Mesothelial cell of epicardium (in vitro differentiated cells): ENCODE measurements around the gene ZFYVE9. TPM values are rescaled to one million over a fixed set of nuclear protein-coding genes. Genes with fewer than 3 reads are reported as not detected.

ENCODE experiments used
- DNase-seq, 2 experiments: peaks; one replicate each; pipeline ENCODE4 v3.0.0; 2021; ENCODE audit warnings: low spot score in 2 of 2; ENCODE audit not compliant: unreplicated experiment in 2 of 2
- H3K27ac Mint-ChIP-seq: 2 replicates; pipeline ENCODE4 v1.8.0; 2021; ENCODE audit warnings: mixed read lengths
- H3K27me3 Mint-ChIP-seq: 2 replicates; pipeline ENCODE4 v1.8.0; 2021; ENCODE audit warnings: low read depth, mixed read lengths
- H3K36me3 Mint-ChIP-seq: 2 replicates; pipeline ENCODE4 v1.8.0; 2021; ENCODE audit warnings: mixed read lengths
- H3K4me1 Mint-ChIP-seq: 2 replicates; pipeline ENCODE4 v1.8.0; 2021; ENCODE audit warnings: mixed read lengths
- H3K4me3 Mint-ChIP-seq: 2 replicates; pipeline ENCODE4 v1.8.0; 2021; ENCODE audit warnings: mild to moderate bottlenecking, moderate library complexity, mixed read lengths
- H3K9me3 Mint-ChIP-seq: 2 replicates; pipeline ENCODE4 v1.8.0; 2021; ENCODE audit warnings: mixed read lengths
- CTCF ChIP-seq: fragments of 200-600 bp; sonication (generic); IDR thresholded peaks from one replicate; pipeline ENCODE4 v1.5.0; 2021; ENCODE audit warnings: antibody characterized with exemption; ENCODE audit not compliant: unreplicated experiment
- total RNA-seq: library from RNA; stranded (reverse); gene quantifications from 3 replicates; pipeline ENCODE4 v1.2.1, GENCODE V29; 2021

The ZFYVE9 gene
- total RNA-seq, 1 donor from 2014 or later: 33.3 TPM

GRCh38 chr1:52325786-52326185 is 183.9 kb downstream of the ZFYVE9 start:
- H3K27me3 Mint-ChIP-seq: no peaks in the 10 kb centered on the region
- no peak overlapping the region for H3K27ac Mint-ChIP-seq
- no peak overlapping the region for H3K4me3 Mint-ChIP-seq
- no peaks in the 10 kb centered on the region for H3K4me1 Mint-ChIP-seq
- DNase-seq: no peak
- no peak for TF ChIP-seq CTCF
- peaks cover 15% of the 10 kb centered on the region for H3K36me3 Mint-ChIP-seq
- H3K9me3 Mint-ChIP-seq: peaks cover 3% of the 10 kb centered on the region

- no peak overlapping the region for H3K4me3 Mint-ChIP-seq
- no peaks in the 10 kb centered on the region for H3K27me3 Mint-ChIP-seq
- no peaks in the 10 kb centered on the region for H3K4me1 Mint-ChIP-seq
- no peaks in the 10 kb centered on the region for H3K9me3 Mint-ChIP-seq
- no peak for TF ChIP-seq CTCF
- peaks cover 14% of the 10 kb centered on the region for H3K36me3 Mint-ChIP-seq
- no peak overlapping the region for H3K27ac Mint-ChIP-seq
- no peak for DNase-seq
These were observed 186.7 kb downstream of the ZFYVE9 start for GRCh38 chr1:52328615-52329014.

- Mint-ChIP-seq H3K4me1 (no peaks in the 10 kb centered on the region), H3K4me3 (no peak overlapping the region), H3K36me3 (peaks cover 24% of the 10 kb centered on the region), H3K9me3 (no peaks in the 10 kb centered on the region), H3K27me3 (no peaks in the 10 kb centered on the region), H3K27ac (no peak overlapping the region)
- no peak for TF ChIP-seq CTCF
- DNase-seq: no peak
These were observed 190.5 kb downstream of the ZFYVE9 start for GRCh38 chr1:52332411-52332810.

GRCh38 chr1:52334906-52335528 is 193.1 kb downstream of the ZFYVE9 start:
- TF ChIP-seq CTCF: no peak
- DNase-seq: no peak
- H3K9me3 Mint-ChIP-seq: no peaks in the 10 kb centered on the region
- no peak overlapping the region for H3K4me3 Mint-ChIP-seq
- H3K36me3 Mint-ChIP-seq: peaks cover 33% of the 10 kb centered on the region
- no peaks in the 10 kb centered on the region for H3K27me3 Mint-ChIP-seq
- no peak overlapping the region for H3K27ac Mint-ChIP-seq
- no peaks in the 10 kb centered on the region for H3K4me1 Mint-ChIP-seq

- Mint-ChIP-seq H3K27me3 (no peaks in the 10 kb centered on the region), H3K27ac (no peak overlapping the region), H3K4me3 (no peak overlapping the region), H3K36me3 (peaks cover 33% of the 10 kb centered on the region), H3K9me3 (no peaks in the 10 kb centered on the region), H3K4me1 (no peaks in the 10 kb centered on the region)
- TF ChIP-seq CTCF: no peak
- DNase-seq: no peak
These were observed 195.6 kb downstream of the ZFYVE9 start for GRCh38 chr1:52337439-52337838.
